NCI-H2196 (cell line): ENCODE measurements around the gene MAMDC2.

ENCODE experiments used
- DNase-seq: peaks from one replicate; lab custom pipeline; 2025; ENCODE audit not compliant: unreplicated experiment; lab: John Stamatoyannopoulos, UW

Gene MAMDC2

DNA sequence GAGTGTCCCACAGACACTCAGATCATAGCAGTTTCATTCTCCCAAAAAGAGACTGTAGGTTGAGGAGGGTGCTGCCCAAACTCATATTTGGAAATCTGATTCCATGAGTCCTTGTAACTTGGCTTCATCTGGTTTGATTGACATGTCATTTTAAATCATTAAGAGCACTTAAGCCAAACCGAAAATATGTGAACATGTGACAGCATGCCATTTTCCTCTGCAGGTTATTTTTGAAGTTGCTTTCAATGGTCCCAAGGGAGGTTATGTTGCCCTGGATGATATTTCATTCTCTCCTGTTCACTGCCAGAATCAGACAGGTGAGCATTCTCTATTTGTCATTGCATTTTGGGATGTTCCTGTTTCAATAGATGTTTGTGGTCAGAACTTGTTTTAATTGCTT, 87.6 kb downstream of the MAMDC2 start:
- no peak for DNase-seq

DNA sequence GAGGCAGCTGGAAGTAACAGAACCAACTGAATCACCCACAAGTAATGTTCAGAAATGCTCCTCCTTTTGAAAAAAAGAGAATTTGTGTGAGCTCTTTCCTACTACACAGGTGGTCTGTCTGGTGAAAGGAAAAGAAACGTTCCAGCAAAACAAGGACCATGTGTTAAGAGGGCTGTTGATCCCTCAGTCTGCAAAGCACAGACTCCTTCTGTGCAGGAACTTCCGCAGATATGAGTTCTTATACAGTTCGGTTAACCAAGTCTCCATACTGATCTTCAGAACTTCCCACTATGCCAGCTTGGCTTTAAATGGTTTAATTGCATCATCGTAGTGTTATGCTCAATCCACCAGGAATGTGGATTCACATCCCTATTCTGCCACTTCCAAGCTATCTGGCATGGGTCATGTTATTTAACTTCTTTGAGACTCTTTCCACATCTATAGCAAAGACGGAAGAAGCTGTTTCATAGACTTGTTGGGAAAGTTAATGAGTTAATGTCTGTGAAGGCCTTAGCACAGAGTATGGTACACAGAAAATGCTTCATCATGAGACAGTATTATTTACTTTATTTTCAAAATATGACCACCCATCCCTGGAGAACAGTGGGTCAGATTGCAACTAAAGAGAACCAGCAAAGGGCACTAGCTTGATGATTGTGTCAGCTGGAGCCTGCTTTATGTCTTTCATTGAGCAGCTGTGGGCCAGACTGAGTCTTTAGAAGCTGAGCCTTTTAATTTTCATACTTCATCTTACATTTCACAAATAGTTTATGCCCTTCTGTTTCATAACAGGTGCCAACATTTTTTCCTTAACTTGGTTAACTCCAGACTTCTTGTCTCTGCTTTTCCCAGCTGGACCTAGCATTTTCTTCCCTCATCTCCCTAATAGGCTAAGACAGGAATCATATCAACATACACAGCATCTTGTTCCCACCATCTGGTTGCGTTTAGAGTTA, 89.9 kb downstream of the MAMDC2 start:
- DNase-seq, result no peak

DNA sequence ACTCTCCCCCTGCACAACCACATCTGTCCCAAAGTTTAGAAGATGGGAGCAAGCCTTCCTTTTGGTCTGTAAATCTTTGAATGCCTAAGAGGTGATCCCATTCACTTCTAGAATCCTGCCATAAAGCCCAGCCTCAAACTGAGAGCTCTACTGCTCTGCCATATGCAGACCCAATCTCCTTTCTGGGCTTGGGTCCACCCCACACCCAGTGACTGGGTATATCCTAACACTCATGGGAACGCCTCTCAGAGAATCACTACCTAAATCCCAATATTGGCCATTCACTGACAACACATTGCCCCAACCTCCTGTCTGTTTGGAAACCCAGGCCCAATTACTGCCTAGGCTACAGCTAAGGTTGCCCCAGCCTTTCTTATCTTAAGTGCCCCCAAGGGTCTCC, 90.7 kb downstream of the MAMDC2 start:
- DNase-seq, result no peak

DNA sequence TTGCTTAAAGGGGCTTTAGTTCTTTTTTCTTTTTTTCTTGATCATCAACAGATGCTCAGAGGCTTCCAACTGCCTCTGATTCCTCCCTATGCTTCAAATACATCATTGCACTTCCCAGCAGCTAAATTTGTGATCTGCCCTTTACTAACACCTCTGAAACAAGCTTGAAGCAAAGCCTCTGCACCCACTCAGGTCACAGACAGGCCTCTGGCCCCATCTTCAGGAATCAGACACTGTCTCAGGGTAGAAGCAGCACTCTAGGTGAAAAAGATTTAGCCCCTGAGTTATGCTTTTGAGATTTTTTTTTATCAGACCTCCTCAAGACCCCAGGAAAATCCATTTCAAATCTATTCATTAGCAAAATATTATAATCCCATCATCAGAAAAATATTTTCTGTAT, 91.5 kb downstream of the MAMDC2 start:
- DNase-seq, result no peak

DNA sequence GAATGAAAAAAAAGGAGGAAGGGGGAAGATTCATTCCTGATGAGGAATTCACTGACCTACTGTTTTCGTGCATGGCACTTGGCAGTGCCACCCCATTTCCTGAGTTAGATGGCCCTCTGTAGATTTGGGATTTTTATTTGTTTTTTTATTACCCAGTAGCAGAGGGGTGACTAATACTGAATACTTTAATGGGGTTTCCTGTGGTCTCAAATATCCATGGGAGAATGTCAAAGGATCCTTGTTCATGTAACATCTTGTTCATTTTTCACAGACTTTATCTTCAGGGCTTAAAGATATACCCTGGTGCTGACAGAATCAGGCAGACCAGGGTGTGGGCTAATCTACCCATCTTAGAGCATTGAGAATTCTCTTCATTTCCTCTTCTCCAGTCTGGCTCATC, 93.0 kb downstream of the MAMDC2 start:
- no peak for DNase-seq

DNA sequence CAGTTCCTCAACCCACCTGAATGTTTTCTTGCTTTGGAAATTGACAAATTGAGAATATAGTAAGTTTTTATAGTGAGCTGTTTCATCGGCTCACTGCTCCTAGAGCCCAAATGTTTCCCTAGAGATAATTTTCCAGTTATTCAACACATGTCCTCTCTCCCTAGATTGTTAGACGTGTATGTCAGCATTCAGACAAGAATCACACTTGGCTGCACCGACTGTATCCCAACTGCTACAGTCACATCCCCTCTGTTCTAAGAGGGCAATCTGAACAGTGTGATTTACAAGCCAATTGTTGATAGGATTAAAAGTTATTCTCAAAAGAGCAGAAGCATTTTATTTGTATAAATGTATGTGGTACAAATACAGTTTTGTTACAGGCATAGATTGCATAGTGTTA, 93.9 kb downstream of the MAMDC2 start:
- DNase-seq, result no peak

DNA sequence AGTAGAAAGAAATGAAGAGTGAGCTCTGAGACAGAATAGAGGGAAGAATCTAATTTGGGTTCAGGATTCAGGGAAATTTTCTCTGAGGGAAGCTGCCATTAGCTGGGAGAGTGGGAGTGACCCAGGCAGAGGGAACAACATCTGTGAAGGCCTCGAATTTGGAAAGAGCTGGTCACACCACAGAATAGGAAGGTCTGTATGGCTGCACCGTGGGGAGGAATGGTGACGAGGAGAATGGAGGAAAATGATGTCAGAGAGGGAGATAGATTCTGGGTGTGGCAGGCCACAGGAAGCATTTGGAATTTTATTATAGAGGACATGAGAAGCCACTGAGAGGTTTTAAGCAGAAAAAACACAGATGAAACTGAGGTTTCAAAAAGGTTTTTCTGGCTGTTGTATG, 98.5 kb downstream of the MAMDC2 start:
- no peak for DNase-seq

DNA sequence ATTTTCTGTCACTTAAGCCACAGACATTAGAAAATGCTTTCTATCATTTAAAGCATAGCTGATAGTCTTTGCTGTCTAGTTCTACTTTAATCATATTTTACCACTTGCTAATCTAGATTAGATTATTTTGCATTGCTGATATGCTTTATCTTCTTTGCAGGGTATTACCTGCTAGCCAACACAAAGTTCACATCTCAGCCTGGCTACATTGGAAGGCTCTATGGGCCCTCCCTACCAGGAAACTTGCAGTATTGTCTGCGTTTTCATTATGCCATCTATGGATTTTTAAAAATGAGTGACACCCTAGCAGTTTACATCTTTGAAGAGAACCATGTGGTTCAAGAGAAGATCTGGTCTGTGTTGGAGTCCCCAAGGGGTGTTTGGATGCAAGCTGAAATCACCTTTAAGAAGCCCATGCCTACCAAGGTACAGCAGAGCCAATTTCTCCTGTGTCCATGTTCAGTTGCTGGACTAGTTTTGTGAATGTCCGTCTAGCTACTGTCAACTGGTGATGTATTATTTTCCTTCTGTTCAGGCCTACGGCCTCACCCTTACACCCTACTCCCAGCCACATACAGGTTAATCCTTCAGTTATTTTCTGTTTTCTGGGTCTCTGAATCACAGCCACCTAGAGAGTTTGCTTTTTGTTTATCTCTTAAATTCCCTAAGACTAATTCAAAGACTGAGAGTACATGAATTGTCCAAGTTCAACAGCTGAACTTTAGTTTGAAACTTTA, 99.9 kb downstream of the MAMDC2 start:
- no peak for DNase-seq

DNA sequence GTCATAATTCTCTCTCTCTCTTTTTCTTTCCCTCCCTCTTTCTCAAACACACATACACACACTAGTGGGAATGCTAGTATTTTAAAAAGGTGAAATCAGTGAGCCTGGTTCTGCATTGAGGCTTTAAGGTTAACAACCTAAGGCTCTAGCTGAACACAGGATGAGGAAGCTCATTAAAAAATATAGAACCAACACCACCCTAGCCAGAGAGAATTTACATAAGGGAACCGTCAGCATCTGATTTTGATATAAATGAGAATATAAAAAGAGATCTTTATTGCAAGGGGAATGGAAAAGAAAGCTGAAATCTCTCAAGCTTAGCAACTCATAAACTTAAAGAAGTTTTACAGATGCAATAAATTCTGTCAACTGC, 100.5 kb downstream of the MAMDC2 start:
- no peak for DNase-seq

DNA sequence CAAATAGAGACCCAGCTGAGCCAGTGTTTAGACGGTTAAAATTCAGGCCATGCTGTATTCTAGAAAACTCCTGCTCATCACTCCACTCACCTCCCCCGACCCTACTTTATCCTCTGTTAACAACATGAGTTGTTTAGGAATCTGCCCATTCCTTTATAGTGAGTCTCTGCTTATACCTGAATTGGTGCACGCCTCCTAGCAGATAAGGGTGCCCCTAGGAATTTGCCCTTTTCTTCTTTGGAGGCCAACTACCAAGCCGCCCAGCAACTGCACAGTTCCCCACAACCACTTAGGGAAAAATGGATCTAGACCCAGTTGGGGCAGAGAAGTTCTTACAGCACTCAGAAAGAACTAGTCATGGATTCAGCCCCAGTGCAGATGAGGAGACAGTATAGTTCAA, 102.3 kb downstream of the MAMDC2 start:
- DNase-seq, result no peak

DNA sequence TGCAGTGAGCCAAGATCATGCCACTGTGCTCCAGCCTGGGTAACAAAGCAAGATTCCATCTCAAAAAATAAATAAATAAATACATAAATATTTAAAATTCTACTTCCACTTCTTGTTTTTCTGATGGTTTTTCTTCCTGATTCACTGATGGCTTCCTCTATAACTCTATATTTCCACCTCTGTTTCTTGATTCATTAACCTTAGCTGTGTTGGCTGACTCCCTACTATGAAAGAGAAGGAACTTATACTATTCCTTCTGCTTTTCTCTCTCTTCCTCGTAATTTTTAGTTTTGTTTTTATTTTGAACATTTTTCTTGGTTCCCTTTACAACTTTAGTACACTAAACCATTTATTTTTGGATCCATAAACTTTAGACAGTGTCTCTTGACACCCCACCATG, 103.5 kb downstream of the MAMDC2 start:
- DNase-seq, result no peak

DNA sequence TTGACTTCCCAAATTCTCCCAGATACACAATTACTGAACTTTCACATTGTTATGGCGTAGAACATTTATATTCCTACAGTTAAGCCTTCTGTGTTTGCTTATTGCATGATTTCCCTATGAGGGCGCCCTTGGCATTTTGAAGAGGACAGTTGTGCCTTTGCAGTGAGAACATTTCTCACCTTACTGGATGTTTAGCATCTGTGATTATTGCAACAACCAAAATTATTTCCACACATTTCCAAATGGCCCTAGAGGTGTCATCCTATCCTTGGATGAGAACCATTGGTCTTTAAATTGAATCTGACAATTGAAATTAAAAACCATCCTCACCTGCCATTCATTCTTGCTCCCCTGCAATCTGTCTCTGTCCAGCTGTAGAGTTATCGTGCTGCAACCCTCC, 104.0 kb downstream of the MAMDC2 start:
- no peak for DNase-seq

DNA sequence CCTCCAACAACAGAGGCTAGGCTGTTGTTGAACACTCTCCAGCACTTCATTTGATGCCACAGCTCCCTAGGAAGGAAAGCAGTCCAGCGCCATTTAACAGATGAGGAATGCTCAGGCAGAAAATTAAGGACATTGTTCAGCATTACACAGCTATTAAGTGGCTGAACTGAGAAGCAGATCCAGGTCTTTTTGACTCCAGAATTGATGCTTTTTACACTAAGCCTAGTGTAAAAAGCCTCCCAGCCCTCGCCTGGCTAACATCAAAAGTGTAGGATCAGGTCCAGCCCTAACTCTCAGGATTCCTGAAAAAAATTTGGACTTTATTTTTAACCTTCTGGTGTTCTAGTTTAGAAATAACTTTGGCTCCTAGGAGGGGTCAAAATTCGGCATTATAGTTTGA, 108.7 kb downstream of the MAMDC2 start:
- no peak for DNase-seq

DNA sequence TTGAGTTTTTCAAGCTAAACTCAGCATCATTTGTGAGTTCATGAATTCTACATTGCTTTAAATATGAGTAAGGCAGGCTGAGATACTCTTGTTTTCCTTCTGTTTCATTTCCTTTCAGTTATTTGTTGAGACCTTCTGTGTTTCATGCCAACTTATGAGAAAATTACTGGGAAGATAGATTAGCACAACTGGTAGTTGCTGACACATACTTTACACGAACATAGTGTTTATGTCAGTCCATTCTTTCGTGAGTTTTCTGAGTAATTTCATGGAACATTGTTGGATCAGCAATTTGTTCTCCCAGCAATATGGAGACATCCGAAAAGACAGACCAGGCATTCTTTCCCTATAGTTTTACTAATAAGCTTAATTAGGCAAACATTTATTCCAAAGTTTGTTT, 113.1 kb downstream of the MAMDC2 start:
- DNase-seq, result no peak

DNA sequence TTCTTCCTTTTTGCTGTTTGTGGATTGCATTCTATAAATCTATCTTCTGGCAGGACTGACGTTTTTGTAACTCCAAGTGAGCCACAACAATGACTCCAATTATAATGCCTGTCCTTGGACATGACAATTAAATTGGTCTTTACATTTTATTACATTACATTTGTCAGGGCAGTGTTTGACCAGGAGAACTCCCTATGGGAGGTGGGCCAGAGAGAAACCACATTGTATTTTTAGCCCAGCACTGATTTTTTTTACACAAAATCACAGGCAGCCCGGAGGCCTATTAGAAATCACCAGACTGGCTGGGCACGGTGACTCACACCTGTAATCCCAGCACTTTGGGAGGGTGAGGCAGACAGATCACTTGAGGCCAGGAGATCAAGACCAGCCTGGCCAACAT, 116.0 kb downstream of the MAMDC2 start:
- no peak for DNase-seq

DNA sequence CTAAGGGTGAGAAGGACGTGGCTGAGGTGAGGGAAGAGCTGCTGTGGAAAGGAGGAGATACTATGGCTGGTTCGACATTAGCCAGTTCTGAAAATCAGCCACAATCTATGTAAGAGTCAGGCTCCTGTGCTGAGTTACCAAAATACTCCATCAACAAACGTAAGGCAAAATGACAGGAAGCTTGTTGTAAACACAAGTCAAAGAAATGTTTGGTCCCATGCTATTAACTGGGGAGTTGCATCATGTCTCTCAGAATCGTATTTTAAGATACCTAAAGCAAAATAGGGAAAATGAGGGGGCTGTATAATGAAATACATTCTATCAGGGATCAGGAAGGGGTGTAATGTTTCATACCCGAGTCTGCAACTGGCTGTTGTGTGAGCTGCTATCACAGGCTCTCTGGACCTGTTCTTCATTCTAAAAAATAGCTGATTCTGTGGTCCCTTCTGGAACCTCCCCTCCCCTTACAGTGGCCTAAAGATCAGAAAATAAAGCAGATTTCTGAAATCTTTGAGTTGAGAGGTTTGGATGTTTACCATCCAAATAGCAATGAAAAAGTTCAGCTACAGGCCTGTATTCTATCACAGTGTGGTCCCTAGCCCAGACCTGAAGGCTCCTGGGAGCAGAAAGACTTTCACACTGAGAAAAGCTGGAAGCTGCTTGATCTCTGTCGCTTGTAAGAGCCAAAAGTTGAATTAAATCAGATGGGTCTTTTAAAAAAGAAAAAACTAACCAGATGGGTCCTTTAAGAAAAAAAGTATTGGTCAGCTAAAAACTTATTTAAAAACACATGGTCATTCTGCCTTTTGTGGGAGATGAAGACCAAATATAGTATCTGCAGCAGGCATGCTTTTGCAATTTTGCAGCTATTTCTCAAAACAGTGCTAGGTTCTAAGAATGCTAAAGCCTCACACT, 117.3 kb downstream of the MAMDC2 start:
- DNase-seq, result no peak

DNA sequence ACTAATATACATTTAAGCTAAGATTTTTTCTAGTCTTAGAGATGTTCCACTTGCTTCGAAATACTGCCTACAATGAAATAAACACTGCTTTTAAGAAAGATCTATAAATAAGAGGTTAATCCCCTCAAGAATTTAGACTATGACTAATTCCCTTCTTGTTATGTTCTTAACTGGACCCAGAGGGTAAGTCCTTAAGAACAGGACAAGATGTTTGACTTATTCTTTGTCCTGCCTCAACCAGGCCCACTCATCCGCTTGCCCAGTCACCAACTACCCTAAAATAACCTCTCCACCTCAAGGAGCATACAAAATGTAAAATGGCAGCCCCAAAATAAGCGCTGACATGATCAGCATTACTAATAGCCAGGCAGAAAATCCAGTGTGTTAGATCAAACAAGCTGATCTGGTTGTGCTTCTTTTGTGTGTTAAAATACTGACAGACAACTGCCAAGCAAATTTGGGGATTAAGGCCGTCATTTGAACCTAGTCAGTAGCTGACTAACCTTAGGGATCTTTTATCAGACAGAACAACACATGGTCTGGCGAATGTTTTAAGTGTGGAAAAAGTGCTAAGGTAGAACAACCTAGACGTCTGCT, 121.5 kb downstream of the MAMDC2 start:
- DNase-seq, result no peak

DNA sequence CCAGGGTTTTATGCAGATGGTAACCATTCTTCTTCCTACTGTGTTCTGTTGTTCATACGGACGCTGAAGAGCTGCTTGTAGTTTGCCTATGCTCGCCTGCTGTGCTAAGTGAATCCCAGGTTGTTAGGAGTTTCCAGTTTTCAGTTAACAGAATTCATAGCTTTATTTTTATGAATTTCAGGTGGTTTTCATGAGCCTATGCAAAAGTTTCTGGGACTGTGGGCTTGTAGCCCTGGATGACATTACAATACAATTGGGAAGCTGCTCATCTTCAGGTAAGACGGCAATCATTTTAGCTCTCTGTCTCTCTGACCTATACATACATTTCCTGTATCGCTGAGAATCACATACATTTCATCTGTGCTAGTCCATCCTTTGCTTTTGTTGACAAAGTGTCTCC, 124.9 kb downstream of the MAMDC2 start:
- DNase-seq, result no peak

DNA sequence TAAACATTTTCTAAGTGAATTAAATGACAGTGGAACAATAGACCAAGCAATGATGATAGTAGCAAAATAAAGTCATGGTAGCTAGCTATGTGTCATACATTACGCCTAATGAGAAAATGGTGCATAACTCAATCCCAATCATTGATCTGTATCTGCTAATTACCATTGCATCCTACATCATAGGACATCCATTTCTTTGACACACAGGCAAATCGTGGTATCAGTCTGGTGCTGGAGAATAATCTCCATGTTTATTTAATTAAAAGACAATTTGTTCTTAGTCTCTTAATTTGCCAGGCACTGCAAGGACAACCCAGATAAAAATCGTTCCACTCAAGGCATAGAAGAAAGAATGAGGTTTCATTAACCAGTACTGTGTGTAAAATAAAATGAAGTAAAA, 125.6 kb downstream of the MAMDC2 start:
- DNase-seq, result no peak

DNA sequence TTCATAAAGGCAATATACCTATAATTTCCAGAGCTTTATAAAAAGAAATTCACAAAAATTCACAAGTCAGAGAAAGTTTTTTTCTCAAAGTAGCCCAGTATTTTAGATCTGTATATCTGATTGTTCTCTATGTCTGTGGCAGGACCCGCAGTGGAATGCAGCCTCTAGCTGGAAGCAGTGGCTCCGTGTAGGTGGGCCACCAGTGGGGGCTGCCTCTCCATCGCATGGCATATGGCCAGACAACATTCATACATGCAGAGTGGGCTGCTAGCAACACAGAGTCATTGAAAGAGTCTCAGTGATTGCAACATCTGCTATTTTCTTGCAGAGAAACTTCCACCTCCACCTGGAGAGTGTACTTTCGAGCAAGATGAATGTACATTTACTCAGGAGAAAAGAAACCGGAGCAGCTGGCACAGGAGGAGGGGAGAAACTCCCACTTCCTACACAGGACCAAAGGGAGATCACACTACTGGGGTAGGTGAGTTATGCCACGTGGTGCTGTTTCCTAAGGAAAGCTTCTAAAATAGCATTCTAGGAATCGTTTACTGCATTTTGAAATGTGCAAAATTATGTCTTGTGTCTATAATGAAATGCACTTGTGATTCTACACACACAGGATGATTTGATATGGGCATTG, 126.6 kb downstream of the MAMDC2 start:
- DNase-seq, result no peak

DNA sequence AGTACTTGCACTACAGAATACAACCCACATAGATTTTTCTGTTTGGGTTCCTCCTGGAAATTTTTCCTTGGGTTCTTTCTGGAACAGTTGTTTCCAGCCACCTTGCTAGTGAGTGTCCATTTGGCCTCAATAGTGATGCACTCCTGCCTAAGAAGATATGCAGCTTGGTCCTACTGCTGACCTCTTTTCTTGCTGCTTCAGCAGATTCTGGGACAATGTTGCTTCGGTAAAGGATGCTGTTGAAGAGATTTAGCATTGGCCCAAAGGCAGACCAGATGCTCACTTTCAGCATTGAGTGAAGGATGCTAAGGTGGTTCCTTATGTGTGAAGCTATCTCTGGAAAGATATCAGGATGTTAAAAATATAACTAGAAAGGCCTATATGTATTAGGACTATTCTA, 128.9 kb downstream of the MAMDC2 start:
- no peak for DNase-seq
